B cell (primary cell): Measurements from ENCODE around the gene TEAD1. TPM values are rescaled to one million over a fixed set of nuclear protein-coding genes. Genes with fewer than 3 reads are reported as not detected.

ENCODE experiments used
- ATAC-seq: fragments of 200-7000 bp; cut with Tn5 transposase; one replicate; pipeline ENCODE4 v1.10.0; 2021; ENCODE audit warnings: low read depth, mild to moderate bottlenecking, moderate number of reproducible peaks, moderate library complexity
- CTCF ChIA-PET: fragments of 350-600 bp; sonication (Branson Sonifier 250); formaldehyde crosslinking; loops from one replicate; lab custom pipeline; 2021; ENCODE audit warnings: antibody characterized with exemption, inconsistent platforms; lab: Charles Lee
- POLR2A ChIA-PET: fragments of 350-600 bp; sonication (Branson Sonifier 250); formaldehyde crosslinking; loops from one replicate; lab custom pipeline; 2021; ENCODE audit warnings: antibody characterized with exemption; lab: Charles Lee
- DNase-seq: peaks from one replicate; pipeline ENCODE4 v3.0.0; 2013
- H2AFZ ChIP-seq: 2 replicates; pipeline ENCODE4 v1.6.1; 2012; ENCODE audit warnings: mild to moderate bottlenecking, low read depth, low read length; ENCODE audit not compliant: insufficient read depth, poor library complexity, severe bottlenecking
- H3K27ac ChIP-seq, 2 donors: 1 replicate in 1 of 2; 2 replicates in 1 of 2; pipeline ENCODE4 v1.5.1; 2012 to 2013; ENCODE audit warnings: low read length in 2 of 2, mild to moderate bottlenecking in 2 of 2, moderate library complexity in 1 of 2
- H3K27me3 ChIP-seq, 4 experiments: fragments of 200-600 bp in 1 of 4; sonication (generic) in 1 of 4; replicated peaks in 1 of 4; 1 replicate in 2 of 4; 2 replicates in 2 of 4; pipeline versions ENCODE4 v1.6.1 to v1.7.0; 2013 to 2016; ENCODE audit warnings: low read length in 3 of 4, mild to moderate bottlenecking in 2 of 4, mixed read lengths in 1 of 4, moderate library complexity in 1 of 4; ENCODE audit not compliant: insufficient read depth in 4 of 4, control insufficient read depth in 3 of 4; ENCODE audit errors: control extremely low read depth in 1 of 4
- H3K36me3 ChIP-seq, 2 experiments: replicated peaks in 1 of 2; 1 replicate in 1 of 2; 2 replicates in 1 of 2; pipeline versions ENCODE4 v1.6.1 to v1.7.1; 2013; ENCODE audit warnings: low read length in 1 of 2; ENCODE audit not compliant: insufficient read depth in 2 of 2, control insufficient read depth in 1 of 2; ENCODE audit errors: control extremely low read depth in 1 of 2, extremely low read depth in 1 of 2
- H3K4me1 ChIP-seq, 2 donors: fragments of 200-600 bp in 1 of 2; sonication (generic) in 1 of 2; 1 replicate in 1 of 2; 2 replicates in 1 of 2; pipeline versions ENCODE4 v1.5.1 to v1.6.1; 2013 to 2017; ENCODE audit warnings: low read length in 2 of 2; ENCODE audit not compliant: control insufficient read depth in 2 of 2, insufficient read depth in 2 of 2
- H3K4me2 ChIP-seq: replicated peaks from 2 replicates; pipeline ENCODE3; 2012; ENCODE audit warnings: mild to moderate bottlenecking, low read depth, low read length; ENCODE audit not compliant: poor library complexity, severe bottlenecking
- H3K4me3 ChIP-seq, 5 experiments: fragments of 200-600 bp in 1 of 5; sonication (generic) in 1 of 5; 1 replicate in 3 of 5; 2 replicates in 2 of 5; pipeline versions ENCODE4 v1.5.1 to v1.7.0; 2011 to 2016; ENCODE audit warnings: low read length in 4 of 5, mild to moderate bottlenecking in 4 of 5, low read depth in 2 of 5, control low read depth in 1 of 5, moderate library complexity in 1 of 5; ENCODE audit not compliant: insufficient read depth in 1 of 5; ENCODE audit errors: control extremely low read depth in 1 of 5, extremely low read depth in 1 of 5
- H3K79me2 ChIP-seq: fragments of 200-600 bp; sonication (generic); one replicate; pipeline ENCODE4 v1.6.0; 2016; ENCODE audit warnings: low read length; ENCODE audit not compliant: control insufficient read depth, insufficient read depth
- H3K9ac ChIP-seq: fragments of 200-600 bp; sonication (generic); 2 replicates; pipeline ENCODE4 v1.6.1; 2017; ENCODE audit warnings: mild to moderate bottlenecking, low read length, moderate library complexity
- H3K9me3 ChIP-seq, 3 donors: one replicate each; pipeline versions ENCODE4 v1.6.1 to v1.7.1; 2013; ENCODE audit warnings: low read length in 2 of 3; ENCODE audit not compliant: control insufficient read depth in 2 of 3, insufficient read depth in 1 of 3; ENCODE audit errors: control extremely low read depth in 1 of 3
- H4K20me1 ChIP-seq: 2 replicates; pipeline ENCODE4 v1.6.0; 2012; ENCODE audit warnings: mild to moderate bottlenecking, low read length; ENCODE audit not compliant: insufficient read depth, control insufficient read depth, poor library complexity, severe bottlenecking
- H3K27ac Mint-ChIP-seq: one replicate; pipeline ENCODE4 v1.8.0; 2021; ENCODE audit warnings: mixed read lengths
- H3K27me3 Mint-ChIP-seq: one replicate; pipeline ENCODE4 v1.8.0; 2021; ENCODE audit warnings: mixed read lengths
- H3K4me1 Mint-ChIP-seq: one replicate; pipeline ENCODE4 v1.8.0; 2021; ENCODE audit warnings: mixed read lengths
- H3K4me3 Mint-ChIP-seq: one replicate; pipeline ENCODE4 v1.8.0; 2021; ENCODE audit warnings: mixed read lengths
- H3K9me3 Mint-ChIP-seq: one replicate; pipeline ENCODE4 v1.8.0; 2022; ENCODE audit warnings: mixed read lengths; ENCODE audit not compliant: insufficient read depth
- CTCF ChIP-seq: fragments of 200-600 bp; IDR thresholded peaks from one replicate; pipeline ENCODE4 v1.8.0; 2022; ENCODE audit warnings: antibody characterized with exemption, mild to moderate bottlenecking
- EZH2 ChIP-seq: IDR thresholded peaks from 2 replicates; pipeline ENCODE4 v1.6.1; 2012; ENCODE audit warnings: borderline replicate concordance, low read depth, mild to moderate bottlenecking, moderate library complexity, low read length; ENCODE audit not compliant: insufficient read depth, poor library complexity, severe bottlenecking
- WGBS: methylation state at CpG from one replicate; pipeline ENCODE4 v1.1.5; 2013; ENCODE audit warnings: missing lambda C conversion rate; ENCODE audit not compliant: insufficient coverage; 5-methylcytosine and 5-hydroxymethylcytosine counted together
- intact Hi-C: fragments of 100-400 bp; cut with micrococcal nuclease; formaldehyde crosslinking; loops from one replicate; pipeline ENCODE4 v1.10.0; 2022
- polyA plus RNA-seq: library from polyadenylated mRNA; depleted of rRNA; stranded (reverse); fragments of >200 nt; gene quantifications from 2 replicates; pipeline ENCODE4 v1.2.3, GENCODE V29; 2012
- total RNA-seq, 2 donors: library from RNA; stranded (reverse); fragments of 120-200 nt in 1 of 2; gene quantifications; 1 replicate in 1 of 2; 2 replicates in 1 of 2; pipeline versions ENCODE4 v1.2.3 to v1.2.4, GENCODE V29; 2013 to 2022

The TEAD1 gene
- total and polyA plus RNA-seq, 2 donors (not counting 1 experiment from before 2014, with no cell fraction given) = 0.30 TPM; not detected in 1

- Mint-ChIP-seq H3K27ac (no peak overlapping the region), H3K9me3 (no peaks in the 10 kb centered on the region), H3K4me1 (no peaks in the 10 kb centered on the region), H3K27me3 (peaks cover 14% of the 10 kb centered on the region), H3K4me3 (no peak overlapping the region)
- H2AFZ ChIP-seq = no peak overlapping the region
- DNase-seq = no peak
- no peak overlapping the region for H3K27ac ChIP-seq
- POLR2A ChIA-PET = no interaction called here
- H4K20me1 ChIP-seq = no peaks in the 10 kb centered on the region
- H3K4me1 ChIP-seq = no peaks in the 10 kb centered on the region
- H3K4me2 ChIP-seq = no peak overlapping the region
- H3K79me2 ChIP-seq = no peaks in the 10 kb centered on the region
- intact Hi-C loops = no loop called here
- no peaks in the 10 kb centered on the region for H3K9me3 ChIP-seq
- no peaks in the 10 kb centered on the region for H3K27me3 ChIP-seq
- ATAC-seq = no peak
- 88% methylated on average over 2 of the region's 6 CpGs for WGBS
- TF ChIP-seq EZH2 (no peak), CTCF (no peak)
- no peaks in the 10 kb centered on the region for H3K36me3 ChIP-seq
- no peak overlapping the region for H3K9ac ChIP-seq
- CTCF ChIA-PET = no interaction called here
- H3K4me3 ChIP-seq = no peak overlapping the region
These were observed 143.6 kb downstream of the TEAD1 start for GRCh38 chr11:12817681-12818332.

GRCh38 chr11:12818333-12819015 lies 144.3 kb downstream of the TEAD1 start:
- peaks cover 15% of the 10 kb centered on the region for H3K27me3 Mint-ChIP-seq
- no peaks in the 10 kb centered on the region for H3K4me1 Mint-ChIP-seq
- H3K4me3 ChIP-seq = no peak overlapping the region
- CTCF ChIA-PET = no interaction called here
- H4K20me1 ChIP-seq = no peaks in the 10 kb centered on the region
- H3K9ac ChIP-seq = no peak overlapping the region
- H3K36me3 ChIP-seq = no peaks in the 10 kb centered on the region
- H3K9me3 ChIP-seq = no peaks in the 10 kb centered on the region
- no peak overlapping the region for H3K4me3 Mint-ChIP-seq
- H3K9me3 Mint-ChIP-seq = no peaks in the 10 kb centered on the region
- H3K27ac Mint-ChIP-seq = no peak overlapping the region
- DNase-seq = no peak
- H3K27me3 ChIP-seq = no peaks in the 10 kb centered on the region
- no peak overlapping the region for H2AFZ ChIP-seq
- H3K4me1 ChIP-seq = no peaks in the 10 kb centered on the region
- POLR2A ChIA-PET = no interaction called here
- intact Hi-C loops = no loop called here
- ATAC-seq = no peak
- H3K27ac ChIP-seq = no peak overlapping the region
- no peak overlapping the region for H3K4me2 ChIP-seq
- no peak for TF ChIP-seq EZH2
- no peak for TF ChIP-seq CTCF
- 100% methylated on average over 1 of the region's 4 CpGs for WGBS
- H3K79me2 ChIP-seq = no peaks in the 10 kb centered on the region
